HepG2 (cell line): ENCODE results near the gene SNRPD1. TPM values are rescaled to one million over a fixed set of nuclear protein-coding genes. Genes with fewer than 3 reads are reported as not detected.

ENCODE experiments used
- ATF7 ChIP-seq, 2 experiments: fragments of 450-650 bp in 1 of 2; sonication (generic) in 1 of 2; formaldehyde crosslinking in 1 of 2; IDR thresholded peaks; 2 replicates each; pipeline versions ENCODE4 v1.4.0 to v1.6.1; 2016 to 2020; ENCODE audit warnings: antibody characterized with exemption in 1 of 2, mild to moderate bottlenecking in 1 of 2, missing genetic modification reagents in 1 of 2
- CEBPB ChIP-seq: IDR thresholded peaks from 2 replicates; pipeline ENCODE4 v1.6.1; 2011; ENCODE audit warnings: low read depth, low read length, improper control_type of control experiment, borderline replicate concordance
- HNF4G ChIP-seq, 2 experiments: sonication (generic) in 1 of 2; formaldehyde crosslinking in 1 of 2; IDR thresholded peaks; 2 replicates each; pipeline versions ENCODE4 v1.4.0 to v1.6.1; 2011 to 2020; ENCODE audit warnings: borderline replicate concordance in 2 of 2, low read depth in 2 of 2, mild to moderate bottlenecking in 2 of 2, low read length in 1 of 2, missing genetic modification reagents in 1 of 2, moderate library complexity in 1 of 2
- KMT2A ChIP-seq: sonication (generic); formaldehyde crosslinking; IDR thresholded peaks from 2 replicates; pipeline ENCODE4 v1.4.0; 2020; ENCODE audit warnings: missing genetic modification reagents
- NFATC3 ChIP-seq: sonication (generic); formaldehyde crosslinking; IDR thresholded peaks from 2 replicates; pipeline ENCODE4 v1.5.1; 2020; ENCODE audit warnings: mild to moderate bottlenecking, missing genetic modification reagents
- PCBP1 ChIP-seq: fragments of 200-400 bp; formaldehyde crosslinking; IDR thresholded peaks from 2 replicates; pipeline ENCODE4 v1.6.1; 2017; ENCODE audit warnings: mild to moderate bottlenecking, low read depth, low read length, borderline replicate concordance
- POLR2AphosphoS5 ChIP-seq: IDR thresholded peaks from 2 replicates; pipeline ENCODE4 v1.6.1; 2012; ENCODE audit warnings: low read depth, low read length
- RBM22 ChIP-seq: fragments of 200-400 bp; formaldehyde crosslinking; optimal IDR thresholded peaks from 2 replicates; pipeline ENCODE3; 2017; ENCODE audit warnings: mild to moderate bottlenecking, low read length, moderate library complexity
- RCOR2 ChIP-seq: IDR thresholded peaks from 2 replicates; pipeline ENCODE4 v1.6.1; 2016; ENCODE audit warnings: missing biosample characterization, missing genetic modification reagents
- TP53 ChIP-seq: sonication (generic); formaldehyde crosslinking; conservative IDR thresholded peaks from 2 replicates; pipeline ENCODE4 v1.4.0; 2020; ENCODE audit warnings: missing genetic modification reagents
- ZBTB1 ChIP-seq: sonication (generic); formaldehyde crosslinking; IDR thresholded peaks from 2 replicates; pipeline ENCODE4 v1.4.0; 2020; ENCODE audit warnings: missing genetic modification reagents, borderline replicate concordance
- ZFP36L2 ChIP-seq: sonication (generic); formaldehyde crosslinking; IDR thresholded peaks from 2 replicates; pipeline ENCODE4 v1.4.0; 2020; ENCODE audit warnings: missing genetic modification reagents
- ZNF317 ChIP-seq: sonication (generic); formaldehyde crosslinking; IDR thresholded peaks from 2 replicates; pipeline ENCODE4 v1.5.0; 2020; ENCODE audit warnings: mild to moderate bottlenecking, missing genetic modification reagents
- ZNF354B ChIP-seq: sonication (generic); formaldehyde crosslinking; IDR thresholded peaks from 2 replicates; pipeline ENCODE4 v1.8.0; 2022; ENCODE audit warnings: mild to moderate bottlenecking, missing genetic modification reagents
- ZNF678 ChIP-seq: sonication (generic); formaldehyde crosslinking; IDR thresholded peaks from 2 replicates; pipeline ENCODE4 v1.4.0; 2020; ENCODE audit warnings: mild to moderate bottlenecking, missing genetic modification reagents
- ZNF720 ChIP-seq: sonication (generic); formaldehyde crosslinking; IDR thresholded peaks from 2 replicates; pipeline ENCODE4 v1.4.0; 2020; ENCODE audit warnings: missing genetic modification reagents
- polyA plus RNA-seq, 8 experiments: library from polyadenylated mRNA; depleted of rRNA in 3 of 8; stranded (reverse) in 7 of 8; unstranded in 1 of 8; fragments of >200 nt; fragmentation: Illumina TruSeq in 4 of 8; extraction: Trizol in 4 of 8; gene quantifications; 2 replicates each; pipeline versions ENCODE4 v1.2.1 to v1.2.3, GENCODE V29; 2011 to 2016; ENCODE audit warnings: low read depth in 4 of 8, missing spikeins in 1 of 8, mixed read lengths in 1 of 8; ENCODE audit not compliant: insufficient read depth in 1 of 8
- total RNA-seq, 5 experiments: library from RNA; depleted of rRNA; stranded (reverse); fragments of >200 nt; fragmentation: Illumina TruSeq; extraction: Trizol; gene quantifications; 2 replicates each; pipeline ENCODE4 v1.2.3, GENCODE V29; 2016; ENCODE audit warnings: low read depth in 1 of 5
- TF ChIP-seq, protein P1 (sequence below): fragments of 450-650 bp; IDR thresholded peaks from 2 replicates; pipeline ENCODE4 v1.6.1; 2017; ENCODE audit warnings: mild to moderate bottlenecking
- TF ChIP-seq, protein P2 (sequence below): sonication (generic); formaldehyde crosslinking; IDR thresholded peaks from 2 replicates; pipeline ENCODE4 v1.8.1; 2023; ENCODE audit warnings: missing genetic modification reagents, inconsistent platforms, borderline replicate concordance
- TF ChIP-seq, protein P3 (sequence below): sonication (generic); formaldehyde crosslinking; conservative IDR thresholded peaks from 2 replicates; pipeline ENCODE4 v1.4.0; 2020; ENCODE audit warnings: missing genetic modification reagents
- TF ChIP-seq, protein P4 (sequence below): IDR thresholded peaks from 2 replicates; pipeline ENCODE4 v1.6.1; 2016
- TF ChIP-seq, protein P5 (sequence below): sonication (generic); formaldehyde crosslinking; IDR thresholded peaks from 2 replicates; pipeline ENCODE4 v1.8.0; 2023; ENCODE audit warnings: mild to moderate bottlenecking, missing genetic modification reagents

SNRPD1 gene
- total and polyA plus RNA-seq, 2 of the 13 experiments (the other 11 are each of a cell fraction or from before 2014, with no cell fraction given): 22.7 to 275 TPM

DNA sequence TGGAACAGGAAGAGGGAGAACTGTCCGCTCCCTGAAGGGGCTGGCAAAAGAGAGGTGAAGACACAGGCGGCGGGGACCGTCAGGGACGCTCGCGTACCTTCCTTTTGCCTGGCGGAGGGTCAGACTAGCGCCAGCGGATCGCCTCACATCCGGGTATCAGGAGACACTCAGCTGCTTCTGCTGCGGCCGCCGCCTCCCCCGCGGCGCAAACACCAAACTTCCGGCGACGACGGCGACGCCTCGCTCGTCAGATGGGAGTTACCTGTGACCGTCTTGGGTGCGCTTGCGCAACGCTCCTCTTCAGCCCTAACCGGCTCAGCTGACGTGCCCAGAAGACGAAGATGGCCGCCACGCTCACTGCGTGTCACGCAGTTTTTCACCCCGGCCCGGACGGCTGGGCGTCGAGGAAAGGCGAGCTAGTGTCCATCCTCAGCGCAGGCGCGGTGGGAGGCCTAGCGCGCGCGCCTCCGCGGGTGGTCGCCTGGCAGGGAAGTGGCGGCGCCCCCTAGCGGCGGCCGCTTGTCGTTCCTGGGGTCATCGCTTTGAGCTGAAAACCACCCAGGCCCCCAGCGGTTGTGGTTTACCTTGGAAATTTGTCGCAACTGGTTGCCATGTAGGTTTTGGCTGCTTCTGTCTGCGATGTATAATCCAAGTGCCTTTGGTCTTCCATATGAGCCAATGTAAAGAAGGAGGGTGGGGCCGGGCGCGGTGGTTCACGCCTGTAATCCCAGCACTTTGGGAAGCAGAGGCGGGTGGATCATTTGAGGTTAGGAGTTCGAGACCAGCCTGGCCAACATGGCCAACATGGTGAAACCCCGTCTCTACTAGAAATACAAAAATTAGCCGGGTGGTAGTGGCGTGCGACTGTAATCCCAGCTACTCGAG lies 11.3 kb upstream of the SNRPD1 start, which contains the start of gene ESCO1 (continued):
- TF ChIP-seq, protein P1, sequence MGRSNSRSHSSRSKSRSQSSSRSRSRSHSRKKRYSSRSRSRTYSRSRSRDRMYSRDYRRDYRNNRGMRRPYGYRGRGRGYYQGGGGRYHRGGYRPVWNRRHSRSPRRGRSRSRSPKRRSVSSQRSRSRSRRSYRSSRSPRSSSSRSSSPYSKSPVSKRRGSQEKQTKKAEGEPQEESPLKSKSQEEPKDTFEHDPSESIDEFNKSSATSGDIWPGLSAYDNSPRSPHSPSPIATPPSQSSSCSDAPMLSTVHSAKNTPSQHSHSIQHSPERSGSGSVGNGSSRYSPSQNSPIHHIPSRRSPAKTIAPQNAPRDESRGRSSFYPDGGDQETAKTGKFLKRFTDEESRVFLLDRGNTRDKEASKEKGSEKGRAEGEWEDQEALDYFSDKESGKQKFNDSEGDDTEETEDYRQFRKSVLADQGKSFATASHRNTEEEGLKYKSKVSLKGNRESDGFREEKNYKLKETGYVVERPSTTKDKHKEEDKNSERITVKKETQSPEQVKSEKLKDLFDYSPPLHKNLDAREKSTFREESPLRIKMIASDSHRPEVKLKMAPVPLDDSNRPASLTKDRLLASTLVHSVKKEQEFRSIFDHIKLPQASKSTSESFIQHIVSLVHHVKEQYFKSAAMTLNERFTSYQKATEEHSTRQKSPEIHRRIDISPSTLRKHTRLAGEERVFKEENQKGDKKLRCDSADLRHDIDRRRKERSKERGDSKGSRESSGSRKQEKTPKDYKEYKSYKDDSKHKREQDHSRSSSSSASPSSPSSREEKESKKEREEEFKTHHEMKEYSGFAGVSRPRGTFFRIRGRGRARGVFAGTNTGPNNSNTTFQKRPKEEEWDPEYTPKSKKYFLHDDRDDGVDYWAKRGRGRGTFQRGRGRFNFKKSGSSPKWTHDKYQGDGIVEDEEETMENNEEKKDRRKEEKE: no peak
- TF ChIP-seq, protein P2, sequence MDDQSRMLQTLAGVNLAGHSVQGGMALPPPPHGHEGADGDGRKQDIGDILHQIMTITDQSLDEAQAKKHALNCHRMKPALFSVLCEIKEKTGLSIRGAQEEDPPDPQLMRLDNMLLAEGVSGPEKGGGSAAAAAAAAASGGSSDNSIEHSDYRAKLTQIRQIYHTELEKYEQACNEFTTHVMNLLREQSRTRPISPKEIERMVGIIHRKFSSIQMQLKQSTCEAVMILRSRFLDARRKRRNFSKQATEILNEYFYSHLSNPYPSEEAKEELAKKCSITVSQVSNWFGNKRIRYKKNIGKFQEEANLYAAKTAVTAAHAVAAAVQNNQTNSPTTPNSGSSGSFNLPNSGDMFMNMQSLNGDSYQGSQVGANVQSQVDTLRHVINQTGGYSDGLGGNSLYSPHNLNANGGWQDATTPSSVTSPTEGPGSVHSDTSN (CRISPR knock-in tag): no peak
- TF ChIP-seq RBM22 (no peak), ZNF317 (CRISPR knock-in tag) (peak; percentile 85), HNF4G (IDR thresholded peaks at IDR 0.05; ENCODE audit: borderline replicate concordance, low read depth, low read length) (no peak), HNF4G (CRISPR knock-in tag; IDR thresholded peaks at IDR 0.05; ENCODE audit: borderline replicate concordance, low read depth) (peak; percentile 43; the same call in 1 of the 2 replicates), ZNF678 (CRISPR knock-in tag) (0 out of 2 replicates have a peak, but pooled peaks have one; percentile 29), ZNF354B (peak; percentile 79; the same call in 1 of the 2 replicates), ZNF720 (CRISPR knock-in tag) (no peak), ZFP36L2 (CRISPR knock-in tag) (no peak), POLR2AphosphoS5 (peak; percentile 78), TP53 (CRISPR knock-in tag) (peak; percentile 70; the same call in 1 of the 2 replicates), CEBPB (peak; percentile 100), NFATC3 (no peak), PCBP1 (0 out of 2 replicates have a peak, but pooled peaks have one; percentile 15), KMT2A (peak; percentile 76; the same call in 1 of the 2 replicates), ATF7 (IDR thresholded peaks at IDR 0.05) (peak; percentile 22; the same call in 1 of the 2 replicates), ATF7 (CRISPR knock-in tag; IDR thresholded peaks at IDR 0.05) (no peak), RCOR2 (CRISPR knock-in tag) (peak; percentile 90), ZBTB1 (CRISPR knock-in tag) (no peak)
- TF ChIP-seq, protein P3, sequence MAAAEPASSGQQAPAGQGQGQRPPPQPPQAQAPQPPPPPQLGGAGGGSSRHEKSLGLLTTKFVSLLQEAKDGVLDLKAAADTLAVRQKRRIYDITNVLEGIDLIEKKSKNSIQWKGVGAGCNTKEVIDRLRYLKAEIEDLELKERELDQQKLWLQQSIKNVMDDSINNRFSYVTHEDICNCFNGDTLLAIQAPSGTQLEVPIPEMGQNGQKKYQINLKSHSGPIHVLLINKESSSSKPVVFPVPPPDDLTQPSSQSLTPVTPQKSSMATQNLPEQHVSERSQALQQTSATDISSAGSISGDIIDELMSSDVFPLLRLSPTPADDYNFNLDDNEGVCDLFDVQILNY (CRISPR knock-in tag): no peak
- TF ChIP-seq, protein P4, sequence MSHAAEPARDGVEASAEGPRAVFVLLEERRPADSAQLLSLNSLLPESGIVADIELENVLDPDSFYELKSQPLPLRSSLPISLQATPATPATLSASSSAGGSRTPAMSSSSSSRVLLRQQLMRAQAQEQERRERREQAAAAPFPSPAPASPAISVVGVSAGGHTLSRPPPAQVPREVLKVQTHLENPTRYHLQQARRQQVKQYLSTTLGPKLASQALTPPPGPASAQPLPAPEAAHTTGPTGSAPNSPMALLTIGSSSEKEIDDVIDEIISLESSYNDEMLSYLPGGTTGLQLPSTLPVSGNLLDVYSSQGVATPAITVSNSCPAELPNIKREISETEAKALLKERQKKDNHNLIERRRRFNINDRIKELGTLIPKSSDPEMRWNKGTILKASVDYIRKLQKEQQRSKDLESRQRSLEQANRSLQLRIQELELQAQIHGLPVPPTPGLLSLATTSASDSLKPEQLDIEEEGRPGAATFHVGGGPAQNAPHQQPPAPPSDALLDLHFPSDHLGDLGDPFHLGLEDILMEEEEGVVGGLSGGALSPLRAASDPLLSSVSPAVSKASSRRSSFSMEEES (CRISPR knock-in tag): peak; percentile 86
- TF ChIP-seq, protein P5, sequence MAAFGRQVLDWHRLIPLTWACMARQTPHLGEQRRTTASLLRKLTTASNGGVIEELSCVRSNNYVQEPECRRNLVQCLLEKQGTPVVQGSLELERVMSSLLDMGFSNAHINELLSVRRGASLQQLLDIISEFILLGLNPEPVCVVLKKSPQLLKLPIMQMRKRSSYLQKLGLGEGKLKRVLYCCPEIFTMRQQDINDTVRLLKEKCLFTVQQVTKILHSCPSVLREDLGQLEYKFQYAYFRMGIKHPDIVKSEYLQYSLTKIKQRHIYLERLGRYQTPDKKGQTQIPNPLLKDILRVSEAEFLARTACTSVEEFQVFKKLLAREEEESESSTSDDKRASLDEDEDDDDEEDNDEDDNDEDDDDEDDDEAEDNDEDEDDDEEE (CRISPR knock-in tag): peak; percentile 85
